ENCODE data around the gene NEURL1.

NEURL1 gene

GRCh38 chr10:103582331-103583123 lies 89.0 kb downstream of the NEURL1 start:
- DNase-seq, result no peak

GRCh38 chr10:103583871-103584215 lies 90.3 kb downstream of the NEURL1 start:
- DNase-seq, result no peak

- DNase-seq, result peak in 2 of 56 donors; percentile 13 to 25
These were observed 90.9 kb downstream of the NEURL1 start for GRCh38 chr10:103584216-103585010.

GRCh38 chr10:103585011-103585405 lies 91.5 kb downstream of the NEURL1 start:
- no peak for DNase-seq

GRCh38 chr10:103587073-103587472 lies 93.6 kb downstream of the NEURL1 start:
- no peak for DNase-seq

GRCh38 chr10:103589074-103589630 lies 95.6 kb downstream of the NEURL1 start:
- no peak for DNase-seq

GRCh38 chr10:103590060-103590459 lies 96.6 kb downstream of the NEURL1 start:
- DNase-seq, result no peak

- DNase-seq, result no peak
These were observed 97.3 kb downstream of the NEURL1 start for GRCh38 chr10:103590744-103591291.

- DNase-seq, result peak in 4 of 56 donors; percentile 13 to 19 (median 18)
These were observed 98.9 kb downstream of the NEURL1 start for GRCh38 chr10:103592186-103593021.

GRCh38 chr10:103593022-103593570 lies 99.6 kb downstream of the NEURL1 start:
- DNase-seq, result no peak

- DNase-seq, result no peak
These were observed 102.6 kb downstream of the NEURL1 start for GRCh38 chr10:103595933-103596726.

- no peak for DNase-seq
These were observed 103.5 kb downstream of the NEURL1 start for GRCh38 chr10:103597003-103597402.

- peak in 49 of 56 donors; percentile 17 to 83 (median 49) for DNase-seq
These were observed 105.2 kb downstream of the NEURL1 start for GRCh38 chr10:103598654-103599115.

- DNase-seq, result peak in 11 of 56 donors; percentile 15 to 42 (median 31)
These were observed 105.7 kb downstream of the NEURL1 start for GRCh38 chr10:103599211-103599610.

- no peak for DNase-seq
These were observed 106.4 kb downstream of the NEURL1 start for GRCh38 chr10:103599907-103600306.

- no peak for DNase-seq
These were observed 106.8 kb downstream of the NEURL1 start for GRCh38 chr10:103600325-103600724.

GRCh38 chr10:103600956-103601569 lies 107.6 kb downstream of the NEURL1 start:
- no peak for DNase-seq

- DNase-seq, result no peak
These were observed 108.7 kb downstream of the NEURL1 start for GRCh38 chr10:103602028-103602851.

GRCh38 chr10:103602852-103603155 lies 109.3 kb downstream of the NEURL1 start:
- no peak for DNase-seq

Data from amygdala (tissue), 56 donors.